HEK293 (cell line): Measurements from ENCODE around the gene MARK4.

ENCODE experiments used
- BCL11B ChIP-seq: fragments of 450-650 bp; formaldehyde crosslinking; IDR thresholded peaks from 2 replicates; pipeline ENCODE4 v1.5.1; 2016; ENCODE audit warnings: low read depth, missing biosample characterization, missing genetic modification characterization
- CTCF ChIP-seq: fragments of 450-650 bp; formaldehyde crosslinking; IDR thresholded peaks from 2 replicates; pipeline ENCODE4 v1.5.1; 2016; ENCODE audit warnings: missing biosample characterization, missing genetic modification characterization
- ZNF610 ChIP-seq: fragments of 450-650 bp; formaldehyde crosslinking; IDR thresholded peaks from 2 replicates; pipeline ENCODE4 v1.5.1; 2016; ENCODE audit warnings: missing biosample characterization, missing genetic modification characterization, borderline replicate concordance

- no peak for TF ChIP-seq BCL11B (tag by site-specific recombination)
- no peak for TF ChIP-seq ZNF610 (tag by site-specific recombination)
- TF ChIP-seq CTCF (tag by site-specific recombination) = no peak
These were observed 27.0 kb downstream of the MARK4 start for GRCh38 chr19:45278087-45278486.
